Liver (tissue), 3 donors: ENCODE measurements around the gene SLC39A3.

Source experiments
- ATF3 ChIP-seq: IDR thresholded peaks from 2 replicates; pipeline ENCODE4 v1.6.1; 2016; ENCODE audit warnings: antibody characterized with exemption
- CTCF ChIP-seq: fragments of 150-350 bp; IDR thresholded peaks from 2 replicates; pipeline ENCODE4 v1.5.1; 2017; ENCODE audit warnings: improper control_type of control experiment, low read depth, low read length; ENCODE audit not compliant: missing input control
- GABPA ChIP-seq, 2 donors: IDR thresholded peaks in 1 of 2; conservative IDR thresholded peaks in 1 of 2; 2 replicates each; pipeline ENCODE4 v1.6.1; 2016; ENCODE audit warnings: antibody characterized with exemption in 2 of 2, mild to moderate bottlenecking in 1 of 2, moderate library complexity in 1 of 2
- MAX ChIP-seq: IDR thresholded peaks from 2 replicates; pipeline ENCODE4 v1.6.1; 2016; ENCODE audit warnings: antibody characterized with exemption
- RAD21 ChIP-seq, 2 donors: IDR thresholded peaks; 2 replicates each; pipeline ENCODE4 v1.6.1; 2016; ENCODE audit warnings: antibody characterized with exemption in 2 of 2, mild to moderate bottlenecking in 2 of 2
- REST ChIP-seq: IDR thresholded peaks from 2 replicates; pipeline ENCODE4 v1.6.1; 2016; ENCODE audit warnings: antibody characterized with exemption, mild to moderate bottlenecking
- TAF1 ChIP-seq: conservative IDR thresholded peaks from 2 replicates; pipeline ENCODE4 v1.6.1; 2016; ENCODE audit warnings: antibody characterized with exemption, mild to moderate bottlenecking
- YY1 ChIP-seq: IDR thresholded peaks from 2 replicates; pipeline ENCODE4 v1.6.1; 2016; ENCODE audit warnings: antibody characterized with exemption, mild to moderate bottlenecking
- donor health status: healthy.
- donor health status: healthy.

GRCh38 chr19:2751438-2751830 is 11.6 kb upstream of the SLC39A3 start:
- TF ChIP-seq RAD21 (IDR thresholded peaks at IDR 0.05) (no peak), CTCF (no peak), REST (no peak), YY1 (no peak), MAX (no peak), GABPA (IDR thresholded peaks at IDR 0.05 in 1 of 2, conservative IDR thresholded peaks at IDR 0.05 in 1 of 2) (no peak), TAF1 (no peak), ATF3 (no peak)
